GM12878 (cell line): ENCODE results near the gene NFE2L2. TPM values are rescaled to one million over a fixed set of nuclear protein-coding genes. Genes with fewer than 3 reads are reported as not detected.

Source experiments
- BACH1 ChIP-seq: fragments of 450-650 bp; IDR thresholded peaks from 2 replicates; pipeline ENCODE4 v1.6.1; 2017; ENCODE audit warnings: mild to moderate bottlenecking, borderline replicate concordance
- BRCA1 ChIP-seq: IDR thresholded peaks from 2 replicates; pipeline ENCODE4 v1.6.1; 2011; ENCODE audit warnings: low read depth, low read length, improper control_type of control experiment
- CBFB ChIP-seq: IDR thresholded peaks from 2 replicates; pipeline ENCODE4 v1.6.1; 2016; ENCODE audit warnings: antibody characterized with exemption, low read depth
- CBX5 ChIP-seq: sonication (generic); IDR thresholded peaks from 2 replicates; pipeline ENCODE4 v1.6.1; 2016; ENCODE audit warnings: low read depth, moderate library complexity, mild to moderate bottlenecking, inconsistent platforms
- CREM ChIP-seq: IDR thresholded peaks from 2 replicates; pipeline ENCODE4 v1.6.1; 2014; ENCODE audit warnings: antibody characterized with exemption, low read depth
- EED ChIP-seq: sonication (generic); IDR thresholded peaks from 2 replicates; pipeline ENCODE4 v1.6.1; 2016; ENCODE audit warnings: antibody characterized with exemption, low read depth
- ESRRA ChIP-seq: IDR thresholded peaks from 2 replicates; pipeline ENCODE4 v1.6.1; 2012; ENCODE audit warnings: mild to moderate bottlenecking, low read length, improper control_type of control experiment
- FOXM1 ChIP-seq: IDR thresholded peaks from 2 replicates; pipeline ENCODE4 v1.6.1; 2012; ENCODE audit warnings: low read depth, mild to moderate bottlenecking, inconsistent platforms, low read length, moderate library complexity
- GABPA ChIP-seq: IDR thresholded peaks from 2 replicates; pipeline ENCODE4 v1.6.1; 2014; ENCODE audit warnings: antibody characterized with exemption, low read depth, mild to moderate bottlenecking, inconsistent platforms
- IKZF2 ChIP-seq, 2 experiments: fragments of 450-650 bp; IDR thresholded peaks; 2 replicates each; pipeline ENCODE4 v1.6.1; 2017; ENCODE audit warnings: mild to moderate bottlenecking in 2 of 2, moderate library complexity in 2 of 2
- JUNB ChIP-seq: IDR thresholded peaks from 2 replicates; pipeline ENCODE4 v1.6.1; 2016; ENCODE audit warnings: antibody characterized with exemption, mild to moderate bottlenecking
- MEF2B ChIP-seq: fragments of 450-650 bp; IDR thresholded peaks from 2 replicates; pipeline ENCODE4 v1.6.1; 2018; ENCODE audit warnings: mild to moderate bottlenecking, moderate library complexity; ENCODE audit not compliant: partially characterized antibody, poor library complexity, severe bottlenecking
- NBN ChIP-seq: fragments of 450-650 bp; IDR thresholded peaks from 2 replicates; pipeline ENCODE4 v1.6.1; 2016
- NFIC ChIP-seq: IDR thresholded peaks from 2 replicates; pipeline ENCODE4 v1.6.1; 2012; ENCODE audit warnings: low read depth, mild to moderate bottlenecking, inconsistent platforms, low read length, moderate library complexity
- PAX5 ChIP-seq: IDR thresholded peaks from 2 replicates; pipeline ENCODE4 v1.6.1; 2011; ENCODE audit warnings: low read depth, low read length, borderline replicate concordance
- POLR2A ChIP-seq: IDR thresholded peaks from 2 replicates; pipeline ENCODE4 v1.6.1; 2011; ENCODE audit warnings: low read depth, mild to moderate bottlenecking, low read length
- RUNX3 ChIP-seq: IDR thresholded peaks from 2 replicates; pipeline ENCODE4 v1.6.1; 2012; ENCODE audit warnings: low read length, inconsistent platforms
- SMAD1 ChIP-seq: fragments of 450-650 bp; IDR thresholded peaks from 2 replicates; pipeline ENCODE4 v1.6.1; 2018; ENCODE audit warnings: mild to moderate bottlenecking, low read depth; ENCODE audit not compliant: partially characterized antibody
- TBL1XR1 ChIP-seq: IDR thresholded peaks from 2 replicates; pipeline ENCODE4 v1.6.1; 2012; ENCODE audit warnings: low read depth, low read length, improper control_type of control experiment
- WRNIP1 ChIP-seq: IDR thresholded peaks from 2 replicates; pipeline ENCODE4 v1.6.1; 2011; ENCODE audit warnings: low read depth, low read length, improper control_type of control experiment, borderline replicate concordance
- YBX1 ChIP-seq: fragments of 450-650 bp; IDR thresholded peaks from 2 replicates; pipeline ENCODE4 v1.6.1; 2016; ENCODE audit warnings: antibody characterized with exemption
- YY1 ChIP-seq: IDR thresholded peaks from 2 replicates; pipeline ENCODE4 v1.6.1; 2011; ENCODE audit warnings: low read depth, mild to moderate bottlenecking, low read length
- ZNF274 ChIP-seq: IDR thresholded peaks from one replicate; pipeline ENCODE4 v1.8.0; 2011; ENCODE audit not compliant: insufficient read length, insufficient read depth
- polyA plus RNA-seq, 11 experiments: library from polyadenylated mRNA; depleted of rRNA in 4 of 11; unstranded in 6 of 11; stranded (reverse) in 5 of 11; fragments of >200 nt; fragmentation: Nextera tagmentation in 4 of 11; fragmentation: Illumina TruSeq in 1 of 11; extraction: Ambion mirVana in 4 of 11; extraction: Trizol in 1 of 11; gene quantifications; 1 replicate in 1 of 11; 2 replicates in 10 of 11; pipeline versions ENCODE4 v1.2.1 to v1.2.3, GENCODE V29; 2011 to 2016; ENCODE audit warnings: inconsistent platforms in 2 of 11, missing spikeins in 2 of 11, low read depth in 1 of 11
- total RNA-seq, 4 experiments: library from RNA; depleted of rRNA in 3 of 4; stranded (reverse); fragments of >200 nt in 3 of 4; fragmentation: Illumina TruSeq in 1 of 4; extraction: Trizol in 1 of 4; gene quantifications; 2 replicates each; pipeline versions ENCODE4 v1.2.1 to v1.2.3, GENCODE V29; 2013 to 2021
- TF ChIP-seq, protein P1 (sequence below): IDR thresholded peaks from 2 replicates; pipeline ENCODE4 v1.6.1; 2011; ENCODE audit warnings: borderline replicate concordance, low read depth, mild to moderate bottlenecking, moderate library complexity, mixed read lengths, low read length; ENCODE audit not compliant: insufficient read depth; ENCODE audit errors: extremely low read length
- TF ChIP-seq, protein P2 (sequence below): fragments of 450-650 bp; IDR thresholded peaks from 2 replicates; pipeline ENCODE4 v1.6.1; 2017; ENCODE audit warnings: low read depth, mild to moderate bottlenecking, moderate library complexity
- TF ChIP-seq, protein P3 (sequence below), 3 experiments: IDR thresholded peaks in 2 of 3; conservative IDR thresholded peaks in 1 of 3; 2 replicates each; pipeline ENCODE4 v1.5.1; 2011; ENCODE audit warnings: low read depth in 3 of 3, low read length in 3 of 3, mild to moderate bottlenecking in 3 of 3, control low read depth in 2 of 3, moderate library complexity in 2 of 3, inconsistent platforms in 1 of 3, mixed read lengths in 1 of 3; ENCODE audit not compliant: control insufficient read depth in 2 of 3, insufficient read depth in 1 of 3; ENCODE audit errors: extremely low read depth in 1 of 3
- TF ChIP-seq, protein P4 (sequence below): fragments of 450-650 bp; IDR thresholded peaks from 2 replicates; pipeline ENCODE4 v1.6.1; 2016; ENCODE audit warnings: mild to moderate bottlenecking

The NFE2L2 gene
- total and polyA plus RNA-seq, 10 of the 15 experiments (the other 5 are each of a cell fraction or from before 2014, with no cell fraction given), result 18.4 to 69.8 (median 37.1) TPM

DNA sequence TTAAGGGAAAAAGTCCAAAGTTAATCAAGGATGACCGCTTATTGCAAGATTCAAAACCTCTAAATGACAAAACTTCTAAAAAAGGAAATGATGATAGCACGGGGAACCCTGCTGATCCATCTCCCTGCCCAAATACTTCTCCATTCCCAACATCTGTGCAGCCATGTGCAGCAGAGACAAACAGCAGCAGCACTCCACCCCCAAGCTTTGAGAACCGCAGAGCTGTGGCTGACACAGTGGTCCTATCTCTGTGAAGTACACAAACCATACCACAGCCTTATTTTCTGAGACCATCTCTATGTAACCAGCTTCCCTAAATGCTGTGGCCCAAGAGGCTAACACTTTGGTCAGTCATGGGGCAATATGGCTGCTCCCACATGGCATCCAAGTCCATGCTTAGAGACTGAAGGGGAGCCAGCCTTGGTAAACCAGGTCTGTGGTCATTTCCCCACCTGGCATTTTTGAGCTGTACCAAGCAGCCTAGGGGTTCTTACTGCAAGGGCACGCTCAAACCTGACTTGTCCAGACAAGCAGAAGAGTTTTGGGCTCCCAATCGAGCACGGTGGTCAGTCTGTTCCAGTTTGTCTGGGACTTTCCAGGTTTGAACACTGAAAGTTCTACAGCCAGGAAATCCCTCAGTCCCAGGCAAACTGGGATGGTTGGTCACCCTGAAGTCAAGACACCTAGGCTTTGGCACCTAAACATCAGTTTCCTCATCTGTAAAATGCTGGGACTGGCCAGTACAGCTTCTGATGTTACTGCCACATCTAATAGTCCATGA, 17.1 kb upstream of the NFE2L2 start (continued):
- TF ChIP-seq FOXM1 (peak; percentile 80; the same call in 1 of the 2 replicates), BRCA1 (no peak), CBX5 (no peak), TBL1XR1 (peak; percentile 45; the same call in 1 of the 2 replicates), BACH1 (no peak; the same call in 1 of the 2 replicates), POLR2A (no peak), JUNB (peak; percentile 72), EED (peak; percentile 95), NBN (peak; percentile 47; the same call in 1 of the 2 replicates), NFIC (peak; percentile 88), ESRRA (no peak), ZNF274 (no peak), PAX5 (peak; percentile 87; the same call in 1 of the 2 replicates), CBFB (0 out of 2 replicates have a peak, but pooled peaks have one; percentile 26), CREM (peak; percentile 38; the same call in 1 of the 2 replicates), RUNX3 (peak; percentile 93), SMAD1 (peak; percentile 9), IKZF2 (IDR thresholded peaks at IDR 0.05) (peak; percentile 89; a peak in 3 of 4 replicates), MEF2B (peak; percentile 34), GABPA (no peak), WRNIP1 (0 out of 2 replicates have a peak, but pooled peaks have one; percentile 8), YBX1 (no peak), YY1 (peak; percentile 75)
- TF ChIP-seq, protein P1, sequence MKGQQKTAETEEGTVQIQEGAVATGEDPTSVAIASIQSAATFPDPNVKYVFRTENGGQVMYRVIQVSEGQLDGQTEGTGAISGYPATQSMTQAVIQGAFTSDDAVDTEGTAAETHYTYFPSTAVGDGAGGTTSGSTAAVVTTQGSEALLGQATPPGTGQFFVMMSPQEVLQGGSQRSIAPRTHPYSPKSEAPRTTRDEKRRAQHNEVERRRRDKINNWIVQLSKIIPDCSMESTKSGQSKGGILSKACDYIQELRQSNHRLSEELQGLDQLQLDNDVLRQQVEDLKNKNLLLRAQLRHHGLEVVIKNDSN, result no peak
- TF ChIP-seq, protein P2, sequence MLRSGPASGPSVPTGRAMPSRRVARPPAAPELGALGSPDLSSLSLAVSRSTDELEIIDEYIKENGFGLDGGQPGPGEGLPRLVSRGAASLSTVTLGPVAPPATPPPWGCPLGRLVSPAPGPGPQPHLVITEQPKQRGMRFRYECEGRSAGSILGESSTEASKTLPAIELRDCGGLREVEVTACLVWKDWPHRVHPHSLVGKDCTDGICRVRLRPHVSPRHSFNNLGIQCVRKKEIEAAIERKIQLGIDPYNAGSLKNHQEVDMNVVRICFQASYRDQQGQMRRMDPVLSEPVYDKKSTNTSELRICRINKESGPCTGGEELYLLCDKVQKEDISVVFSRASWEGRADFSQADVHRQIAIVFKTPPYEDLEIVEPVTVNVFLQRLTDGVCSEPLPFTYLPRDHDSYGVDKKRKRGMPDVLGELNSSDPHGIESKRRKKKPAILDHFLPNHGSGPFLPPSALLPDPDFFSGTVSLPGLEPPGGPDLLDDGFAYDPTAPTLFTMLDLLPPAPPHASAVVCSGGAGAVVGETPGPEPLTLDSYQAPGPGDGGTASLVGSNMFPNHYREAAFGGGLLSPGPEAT, result peak; percentile 57; the same call in 1 of the 2 replicates
- TF ChIP-seq, protein P3, sequence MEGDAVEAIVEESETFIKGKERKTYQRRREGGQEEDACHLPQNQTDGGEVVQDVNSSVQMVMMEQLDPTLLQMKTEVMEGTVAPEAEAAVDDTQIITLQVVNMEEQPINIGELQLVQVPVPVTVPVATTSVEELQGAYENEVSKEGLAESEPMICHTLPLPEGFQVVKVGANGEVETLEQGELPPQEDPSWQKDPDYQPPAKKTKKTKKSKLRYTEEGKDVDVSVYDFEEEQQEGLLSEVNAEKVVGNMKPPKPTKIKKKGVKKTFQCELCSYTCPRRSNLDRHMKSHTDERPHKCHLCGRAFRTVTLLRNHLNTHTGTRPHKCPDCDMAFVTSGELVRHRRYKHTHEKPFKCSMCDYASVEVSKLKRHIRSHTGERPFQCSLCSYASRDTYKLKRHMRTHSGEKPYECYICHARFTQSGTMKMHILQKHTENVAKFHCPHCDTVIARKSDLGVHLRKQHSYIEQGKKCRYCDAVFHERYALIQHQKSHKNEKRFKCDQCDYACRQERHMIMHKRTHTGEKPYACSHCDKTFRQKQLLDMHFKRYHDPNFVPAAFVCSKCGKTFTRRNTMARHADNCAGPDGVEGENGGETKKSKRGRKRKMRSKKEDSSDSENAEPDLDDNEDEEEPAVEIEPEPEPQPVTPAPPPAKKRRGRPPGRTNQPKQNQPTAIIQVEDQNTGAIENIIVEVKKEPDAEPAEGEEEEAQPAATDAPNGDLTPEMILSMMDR (IDR thresholded peaks at IDR 0.05 in 2 of 3, conservative IDR thresholded peaks at IDR 0.05 in 1 of 3; ENCODE audit: control insufficient read depth in 2 of 3, extremely low read depth in 1 of 3, insufficient read depth in 1 of 3, low read depth in 3 of 3, low read length in 3 of 3), result no peak
- TF ChIP-seq, protein P4, sequence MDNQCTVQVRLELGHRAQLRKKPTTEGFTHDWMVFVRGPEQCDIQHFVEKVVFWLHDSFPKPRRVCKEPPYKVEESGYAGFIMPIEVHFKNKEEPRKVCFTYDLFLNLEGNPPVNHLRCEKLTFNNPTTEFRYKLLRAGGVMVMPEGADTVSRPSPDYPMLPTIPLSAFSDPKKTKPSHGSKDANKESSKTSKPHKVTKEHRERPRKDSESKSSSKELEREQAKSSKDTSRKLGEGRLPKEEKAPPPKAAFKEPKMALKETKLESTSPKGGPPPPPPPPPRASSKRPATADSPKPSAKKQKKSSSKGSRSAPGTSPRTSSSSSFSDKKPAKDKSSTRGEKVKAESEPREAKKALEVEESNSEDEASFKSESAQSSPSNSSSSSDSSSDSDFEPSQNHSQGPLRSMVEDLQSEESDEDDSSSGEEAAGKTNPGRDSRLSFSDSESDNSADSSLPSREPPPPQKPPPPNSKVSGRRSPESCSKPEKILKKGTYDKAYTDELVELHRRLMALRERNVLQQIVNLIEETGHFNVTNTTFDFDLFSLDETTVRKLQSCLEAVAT, result peak; percentile 47; the same call in 1 of the 2 replicates
